GM12891 (cell line): ENCODE measurements around the gene STK16.

Experiments
- POLR2A ChIP-seq: IDR thresholded peaks from 2 replicates; pipeline ENCODE4 v1.6.1; 2011; ENCODE audit warnings: low read depth, low read length, control low read depth
- POLR2AphosphoS5 ChIP-seq: IDR thresholded peaks from 2 replicates; pipeline ENCODE4 v1.6.1; 2011; ENCODE audit warnings: low read depth, low read length, control low read depth

GRCh38 chr2:219244789-219245147 lies 511 bp upstream of the STK16 start:
- TF ChIP-seq POLR2A (no peak), POLR2AphosphoS5 (no peak)
